Keratinocyte (primary cell): ENCODE data around the gene CLDN9. TPM values are rescaled to one million over a fixed set of nuclear protein-coding genes. Genes with fewer than 3 reads are reported as not detected.
A peak's percentile ranks its signal among the peaks of the same experiment; 100 is the strongest.

Source experiments
- DNase-seq: peaks from one replicate; pipeline ENCODE4 v3.0.0-alpha.2; 2011; ENCODE audit warnings: low read depth, missing footprints, low spot score
- FAIRE-seq: peaks from 2 replicates; lab custom pipeline; 2011; peaks lifted over from hg19 to GRCh38; lab: Jason Lieb, UNC
- H2AFZ ChIP-seq: 2 replicates; pipeline ENCODE4 v1.6.0; 2012; ENCODE audit warnings: low read length, control low read depth, inconsistent platforms; ENCODE audit not compliant: control insufficient read depth
- H3K27ac ChIP-seq: 2 replicates; pipeline ENCODE4 v1.5.1; 2011; ENCODE audit warnings: low read length; ENCODE audit not compliant: control insufficient read depth, insufficient read depth
- H3K27me3 ChIP-seq: 3 replicates; pipeline ENCODE4 v1.6.0; 2011; ENCODE audit warnings: low read length; ENCODE audit not compliant: control insufficient read depth, insufficient read depth; ENCODE audit errors: extremely low read depth
- H3K36me3 ChIP-seq, 2 experiments: 2 replicates in 1 of 2; 3 replicates in 1 of 2; pipeline ENCODE4 v1.5.1; 2011; ENCODE audit warnings: low read length in 2 of 2, mild to moderate bottlenecking in 1 of 2; ENCODE audit not compliant: control insufficient read depth in 2 of 2, insufficient read depth in 2 of 2; ENCODE audit errors: extremely low read depth in 1 of 2
- H3K4me1 ChIP-seq: 3 replicates; pipeline ENCODE4 v1.5.1; 2011; ENCODE audit warnings: low read length; ENCODE audit not compliant: control insufficient read depth, insufficient read depth; ENCODE audit errors: extremely low read depth
- H3K4me2 ChIP-seq: 3 replicates; pipeline ENCODE4 v1.6.0; 2011; ENCODE audit warnings: low read depth, low read length; ENCODE audit not compliant: control insufficient read depth, insufficient read depth; ENCODE audit errors: extremely low read depth
- H3K4me3 ChIP-seq, 3 experiments: fragments of 200-600 bp in 1 of 3; sonication (generic) in 1 of 3; 2 replicates in 2 of 3; 3 replicates in 1 of 3; pipeline ENCODE4 v1.5.1; 2011 to 2016; ENCODE audit warnings: low read length in 3 of 3, mild to moderate bottlenecking in 3 of 3, control low read depth in 2 of 3, inconsistent platforms in 1 of 3, low read depth in 1 of 3, mixed read lengths in 1 of 3, mixed run types in 1 of 3, moderate library complexity in 1 of 3; ENCODE audit not compliant: control insufficient read depth in 2 of 3, insufficient read depth in 2 of 3; ENCODE audit errors: extremely low read depth in 1 of 3
- H3K79me2 ChIP-seq: 2 replicates; pipeline ENCODE4 v1.6.0; 2012; ENCODE audit warnings: low read length; ENCODE audit not compliant: control insufficient read depth, insufficient read depth
- H3K9ac ChIP-seq: 3 replicates; pipeline ENCODE4 v1.6.0; 2011; ENCODE audit warnings: low read length; ENCODE audit not compliant: control insufficient read depth, insufficient read depth; ENCODE audit errors: extremely low read depth
- H3K9me1 ChIP-seq: 3 replicates; pipeline ENCODE4 v1.6.0; 2011; ENCODE audit warnings: low read length; ENCODE audit not compliant: control insufficient read depth, insufficient read depth; ENCODE audit errors: extremely low read depth
- H3K9me3 ChIP-seq: 2 replicates; pipeline ENCODE4 v1.5.1; 2012; ENCODE audit warnings: low read depth, low read length; ENCODE audit not compliant: control insufficient read depth
- H4K20me1 ChIP-seq: 3 replicates; pipeline ENCODE4 v1.6.0; 2011; ENCODE audit warnings: low read length; ENCODE audit not compliant: control insufficient read depth, insufficient read depth; ENCODE audit errors: extremely low read depth
- EZH2 ChIP-seq: IDR thresholded peaks from one replicate; pipeline ENCODE4 v1.6.1; 2012; ENCODE audit warnings: inconsistent platforms, mild to moderate bottlenecking, low read length, moderate library complexity
- dilution Hi-C: fragments of 300-500 bp; cut with MboI; formaldehyde crosslinking; loops from one replicate; pipeline ENCODE4 v1.7.0; 2020; ENCODE audit warnings: low sequenced_read_pairs; ENCODE audit not compliant: extremely low pct_ligation_motif_present
- polyA plus RNA-seq, 5 experiments: library from polyadenylated mRNA; depleted of rRNA in 3 of 5; stranded (reverse) in 3 of 5; stranded (forward) in 1 of 5; unstranded in 1 of 5; fragments of >200 nt; gene quantifications; 1 replicate in 1 of 5; 2 replicates in 3 of 5; 3 replicates in 1 of 5; pipeline versions ENCODE4 v1.2.1 to v1.2.3, GENCODE V29; 2011 to 2012; ENCODE audit warnings: missing spikeins in 2 of 5, low read depth in 1 of 5, low replicate concordance in 1 of 5
- TF ChIP-seq, protein P1 (sequence below), 3 experiments: IDR thresholded peaks in 1 of 3; conservative IDR thresholded peaks in 1 of 3; optimal IDR thresholded peaks in 1 of 3; 2 replicates in 2 of 3; 3 replicates in 1 of 3; pipeline versions ENCODE3 to v1.5.1; 2011; ENCODE audit warnings: low read length in 3 of 3, mild to moderate bottlenecking in 3 of 3, moderate library complexity in 2 of 3, control low read depth in 1 of 3, inconsistent platforms in 1 of 3; ENCODE audit not compliant: insufficient read depth in 2 of 3; ENCODE audit errors: extremely low read depth in 1 of 3

CLDN9 gene
- polyA plus RNA-seq, 1 donor (not counting 4 experiments of a cell fraction or from before 2014, with no cell fraction given) = not detected

DNA sequence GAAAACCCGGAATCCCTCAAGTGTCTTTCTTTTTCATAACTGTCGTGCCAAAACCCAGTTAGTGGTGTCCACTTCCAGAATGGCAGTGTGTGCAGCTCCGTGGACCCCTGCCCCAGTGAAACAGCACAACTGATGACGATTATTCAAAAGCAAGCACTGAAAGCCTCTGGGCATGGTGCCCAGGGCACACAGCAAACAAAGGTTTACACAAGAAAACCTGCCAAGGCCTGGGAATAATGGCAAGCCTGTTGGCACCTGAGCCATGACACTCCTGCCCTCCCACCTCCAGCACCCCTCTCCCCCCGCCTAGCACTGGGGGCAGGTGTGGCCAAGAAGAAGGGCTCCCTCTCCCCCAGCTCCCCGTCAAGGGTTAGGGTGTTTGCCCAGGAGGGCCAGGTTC lies 35.3 kb upstream of the CLDN9 start:
- H3K27ac ChIP-seq = no peak overlapping the region
- no peak overlapping the region for H3K9ac ChIP-seq
- no peak overlapping the region for H3K4me2 ChIP-seq
- no peaks in the 10 kb centered on the region for H3K9me3 ChIP-seq
- H3K9me1 ChIP-seq = no peaks in the 10 kb centered on the region
- dilution Hi-C loops = no loop called here
- H2AFZ ChIP-seq = no peak overlapping the region
- H3K27me3 ChIP-seq = no peaks in the 10 kb centered on the region
- peaks cover 1 to 16% of the 10 kb centered on the region in 2 experiments for H3K36me3 ChIP-seq
- H3K4me1 ChIP-seq = peaks cover 24% of the 10 kb centered on the region
- no peak overlapping the region for H3K4me3 ChIP-seq
- no peaks in the 10 kb centered on the region for H4K20me1 ChIP-seq
- TF ChIP-seq, protein P1, sequence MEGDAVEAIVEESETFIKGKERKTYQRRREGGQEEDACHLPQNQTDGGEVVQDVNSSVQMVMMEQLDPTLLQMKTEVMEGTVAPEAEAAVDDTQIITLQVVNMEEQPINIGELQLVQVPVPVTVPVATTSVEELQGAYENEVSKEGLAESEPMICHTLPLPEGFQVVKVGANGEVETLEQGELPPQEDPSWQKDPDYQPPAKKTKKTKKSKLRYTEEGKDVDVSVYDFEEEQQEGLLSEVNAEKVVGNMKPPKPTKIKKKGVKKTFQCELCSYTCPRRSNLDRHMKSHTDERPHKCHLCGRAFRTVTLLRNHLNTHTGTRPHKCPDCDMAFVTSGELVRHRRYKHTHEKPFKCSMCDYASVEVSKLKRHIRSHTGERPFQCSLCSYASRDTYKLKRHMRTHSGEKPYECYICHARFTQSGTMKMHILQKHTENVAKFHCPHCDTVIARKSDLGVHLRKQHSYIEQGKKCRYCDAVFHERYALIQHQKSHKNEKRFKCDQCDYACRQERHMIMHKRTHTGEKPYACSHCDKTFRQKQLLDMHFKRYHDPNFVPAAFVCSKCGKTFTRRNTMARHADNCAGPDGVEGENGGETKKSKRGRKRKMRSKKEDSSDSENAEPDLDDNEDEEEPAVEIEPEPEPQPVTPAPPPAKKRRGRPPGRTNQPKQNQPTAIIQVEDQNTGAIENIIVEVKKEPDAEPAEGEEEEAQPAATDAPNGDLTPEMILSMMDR (optimal IDR thresholded peaks at IDR 0.05 in 1 of 3, IDR thresholded peaks at IDR 0.05 in 1 of 3, conservative IDR thresholded peaks at IDR 0.05 in 1 of 3; ENCODE audit: extremely low read depth in 1 of 3, insufficient read depth in 2 of 3, low read length in 3 of 3) = no peak
- no peak for TF ChIP-seq EZH2
- peaks cover 17% of the 10 kb centered on the region for H3K79me2 ChIP-seq
- FAIRE-seq (no peak), DNase-seq (no peak)

DNA sequence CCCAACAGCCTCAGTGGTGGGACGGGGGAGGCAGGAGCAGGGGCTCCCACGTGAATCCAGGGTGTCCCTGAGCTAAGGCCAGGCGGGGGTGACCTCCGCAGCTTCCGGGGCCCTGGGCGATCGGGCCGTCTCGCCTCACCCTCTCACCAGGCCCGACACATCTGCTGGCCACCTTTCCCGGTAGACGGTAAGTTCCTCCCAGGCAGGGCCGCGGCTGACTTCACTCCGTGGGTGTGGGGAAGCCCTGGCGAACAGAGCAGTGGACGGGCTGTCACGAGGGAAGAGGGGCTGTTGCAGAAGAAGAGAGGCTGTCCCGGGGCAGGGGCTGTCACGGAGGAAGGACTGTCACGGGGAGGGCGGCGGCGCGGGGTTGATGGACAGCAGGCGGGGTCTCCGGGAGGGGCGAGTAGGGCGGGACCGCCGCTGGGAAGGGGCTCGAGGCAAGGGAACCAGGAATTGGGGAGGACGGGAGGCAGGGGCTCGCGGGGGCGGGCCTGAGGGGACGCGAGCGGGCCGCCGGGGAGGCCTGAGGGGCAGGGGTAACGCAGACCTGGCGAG lies 33.0 kb upstream of the CLDN9 start:
- dilution Hi-C loops = no loop called here
- FAIRE-seq (no peak), DNase-seq (no peak)
- Histone ChIP-seq H3K9ac (peak overlapping the region; percentile 90), H3K9me1 (no peaks in the 10 kb centered on the region), H2AFZ (peak overlapping the region; percentile 42), H3K27me3 (no peaks in the 10 kb centered on the region), H3K4me3 (peak overlapping the region; percentile 63 to 80 (median 80)), H3K79me2 (peaks cover 17% of the 10 kb centered on the region), H3K4me1 (peaks cover 28% of the 10 kb centered on the region), H3K4me2 (peak overlapping the region; percentile 86), H3K36me3 (peaks cover 1 to 3% of the 10 kb centered on the region in 2 experiments), H4K20me1 (no peaks in the 10 kb centered on the region), H3K27ac (peak overlapping the region; percentile 89), H3K9me3 (no peaks in the 10 kb centered on the region)
- TF ChIP-seq EZH2 = no peak
- TF ChIP-seq, protein P1 (optimal IDR thresholded peaks at IDR 0.05 in 1 of 3, IDR thresholded peaks at IDR 0.05 in 1 of 3, conservative IDR thresholded peaks at IDR 0.05 in 1 of 3; ENCODE audit: extremely low read depth in 1 of 3, insufficient read depth in 2 of 3, low read length in 3 of 3) = no peak
